A549 (cell line): Measurements from ENCODE around the gene WNT2B. TPM values are rescaled to one million over a fixed set of nuclear protein-coding genes. Genes with fewer than 3 reads are reported as not detected.

Experiments used
- ATAC-seq, 2 experiments: fragments of 200-7000 bp in 1 of 2; fragments of >200 bp in 1 of 2; cut with Nextera tagmentation in 1 of 2; cut with Tn5 transposase in 1 of 2; 3 replicates each; pipeline versions ENCODE4 v1.8.0 to v1.9.1; 2018 to 2020; ENCODE audit warnings: mild to moderate bottlenecking in 1 of 2, moderate library complexity in 1 of 2
- CTCF ChIA-PET: fragments of 300-600 bp; sonication (Branson Sonifier 250); formaldehyde crosslinking; extraction: SDS; loops from one replicate; lab custom pipeline; 2021; ENCODE audit warnings: antibody characterized with exemption, inconsistent platforms; lab: Yijun Ruan, JAX
- POLR2A ChIA-PET: fragments of 350-600 bp; formaldehyde crosslinking; extraction: SDS; loops from one replicate; lab custom pipeline; 2021; ENCODE audit warnings: antibody characterized with exemption, inconsistent platforms; lab: Yijun Ruan, JAX
- DNase-seq, 2 experiments: peaks; one replicate each; pipeline versions ENCODE4 v3.0.0 to v3.0.0-alpha.2; 2011 to 2016; ENCODE audit warnings: low read depth in 1 of 2, low spot score in 1 of 2
- FAIRE-seq: peaks from 2 replicates; lab custom pipeline; 2011; peaks lifted over from hg19 to GRCh38; lab: Jason Lieb, UNC
- H3K27ac ChIP-seq, 2 experiments: fragments of >200 bp; sonication (Bioruptor Twin); formaldehyde crosslinking; 3 replicates each; pipeline ENCODE4 v1.5.1; 2016 to 2017
- H3K4me1 ChIP-seq: fragments of >200 bp; sonication (Bioruptor Twin); formaldehyde crosslinking; 3 replicates; pipeline ENCODE4 v1.6.1; 2016
- H3K4me2 ChIP-seq: fragments of >200 bp; sonication (Bioruptor Twin); formaldehyde crosslinking; 3 replicates; pipeline ENCODE4 v1.6.1; 2016
- H3K4me3 ChIP-seq: fragments of >200 bp; sonication (Bioruptor Twin); formaldehyde crosslinking; 3 replicates; pipeline ENCODE4 v1.5.1; 2016
- H3K9me3 ChIP-seq: fragments of >200 bp; sonication (Bioruptor Twin); formaldehyde crosslinking; 3 replicates; pipeline ENCODE4 v1.6.1; 2016
- EHMT2 ChIP-seq: fragments of 200-600 bp; sonication (generic); IDR thresholded peaks from 2 replicates; pipeline ENCODE4 v1.6.1; 2016; ENCODE audit warnings: antibody characterized with exemption, low read depth, mild to moderate bottlenecking, moderate library complexity
- HOXB5 ChIP-seq: fragments of 250-450 bp; sonication (Bioruptor Pico); IDR thresholded peaks from 2 replicates; pipeline ENCODE4 v1.5.0; 2020; ENCODE audit warnings: mild to moderate bottlenecking, moderate library complexity
- KDM1A ChIP-seq: fragments of 200-600 bp; sonication (generic); IDR thresholded peaks from 2 replicates; pipeline ENCODE4 v1.6.1; 2016; ENCODE audit warnings: low read depth, mild to moderate bottlenecking
- NFE2L2 ChIP-seq: fragments of 150-350 bp; conservative IDR thresholded peaks from 2 replicates; pipeline ENCODE4 v1.6.1; 2014; ENCODE audit warnings: low read length
- NPAS2 ChIP-seq: fragments of 250-450 bp; sonication (Bioruptor Pico); IDR thresholded peaks from 2 replicates; pipeline ENCODE4 v1.8.0; 2022; ENCODE audit warnings: mild to moderate bottlenecking, moderate library complexity, borderline replicate concordance
- POLR2AphosphoS2 ChIP-seq: conservative IDR thresholded peaks from 2 replicates; pipeline ENCODE4 v1.6.1; 2012; ENCODE audit warnings: low read length, improper control_type of control experiment, inconsistent platforms
- RCOR1 ChIP-seq: fragments of 150-350 bp; IDR thresholded peaks from 2 replicates; pipeline ENCODE4 v1.6.1; 2014; ENCODE audit warnings: antibody characterized with exemption, low read length, low read depth
- RNF2 ChIP-seq: fragments of 200-600 bp; sonication (generic); IDR thresholded peaks from 2 replicates; pipeline ENCODE4 v1.6.1; 2016; ENCODE audit warnings: low read depth, mild to moderate bottlenecking, antibody characterized with exemption, moderate library complexity, borderline replicate concordance
- SREBF2 ChIP-seq: fragments of 450-650 bp; IDR thresholded peaks from 2 replicates; pipeline ENCODE4 v1.6.1; 2014; ENCODE audit warnings: mild to moderate bottlenecking, moderate library complexity
- ZC3H11A ChIP-seq: fragments of 450-650 bp; IDR thresholded peaks from 2 replicates; pipeline ENCODE4 v1.6.1; 2014; ENCODE audit warnings: antibody characterized with exemption, mild to moderate bottlenecking
- WGBS: methylation state at CpG from one replicate; pipeline ENCODE4 v1.1.6; 2017; ENCODE audit errors: missing lambda C conversion rate; 5-methylcytosine and 5-hydroxymethylcytosine counted together
- polyA plus RNA-seq, 4 experiments: library from polyadenylated mRNA; depleted of rRNA in 3 of 4; stranded (reverse); fragments of >200 nt; fragmentation: RNase III in 1 of 4; extraction: RNeasy Plus Mini Kit Qiagen cat#74134 plus additional on column Dnase treatment in 1 of 4; gene quantifications; 2 replicates in 3 of 4; 3 replicates in 1 of 4; pipeline ENCODE4 v1.2.3, GENCODE V29; 2011 to 2017
- TF ChIP-seq, protein P1 (sequence below): fragments of 250-450 bp; sonication (Bioruptor Pico); IDR thresholded peaks from 2 replicates; pipeline ENCODE4 v1.5.0; 2021; ENCODE audit warnings: mild to moderate bottlenecking, moderate library complexity, borderline replicate concordance
- TF ChIP-seq, protein P2 (sequence below): IDR thresholded peaks from 2 replicates; pipeline ENCODE4 v1.6.1; 2012
- TF ChIP-seq, protein P3 (sequence below): IDR thresholded peaks from 2 replicates; pipeline ENCODE4 v1.6.1; 2012; ENCODE audit warnings: low read depth, borderline replicate concordance
- TF ChIP-seq, protein P4 (sequence below): fragments of 150-350 bp; IDR thresholded peaks from 2 replicates; pipeline ENCODE4 v1.6.1; 2014; ENCODE audit warnings: low read depth, mild to moderate bottlenecking, low read length
- TF ChIP-seq, protein P5 (sequence below): fragments of >200 bp; sonication (Bioruptor Twin); formaldehyde crosslinking; IDR thresholded peaks from 3 replicates; pipeline ENCODE4 v1.6.1; 2016

WNT2B gene
- polyA plus RNA-seq, 2 of the 4 experiments (the other 2 are of a cell fraction), result 0.26 to 0.28 TPM

DNA sequence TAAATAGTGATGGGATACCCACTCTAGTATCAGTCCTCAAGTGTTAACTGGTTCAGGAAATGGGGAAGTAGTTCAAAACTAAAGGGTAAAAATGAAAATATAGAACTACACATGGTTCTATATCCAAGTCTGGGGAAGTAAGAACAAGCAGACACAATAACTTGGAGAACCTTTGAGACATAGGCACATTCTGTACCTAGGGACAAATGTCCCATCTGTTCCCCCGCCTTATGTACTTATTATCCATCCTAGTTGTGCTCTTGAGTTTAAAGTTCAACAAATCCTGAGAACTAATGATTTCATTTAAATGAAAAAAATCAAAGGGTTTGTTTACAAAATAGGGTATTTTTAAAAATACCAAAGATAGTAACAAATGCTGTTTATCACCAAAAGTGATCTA, 32.5 kb downstream of the WNT2B start:
- TF ChIP-seq RNF2 (no peak), RCOR1 (no peak), SREBF2 (no peak), POLR2AphosphoS2 (no peak), ZC3H11A (no peak), EHMT2 (no peak), NFE2L2 (no peak), NPAS2 (CRISPR knock-in tag) (no peak), KDM1A (no peak), HOXB5 (CRISPR knock-in tag) (no peak)
- TF ChIP-seq, protein P1, sequence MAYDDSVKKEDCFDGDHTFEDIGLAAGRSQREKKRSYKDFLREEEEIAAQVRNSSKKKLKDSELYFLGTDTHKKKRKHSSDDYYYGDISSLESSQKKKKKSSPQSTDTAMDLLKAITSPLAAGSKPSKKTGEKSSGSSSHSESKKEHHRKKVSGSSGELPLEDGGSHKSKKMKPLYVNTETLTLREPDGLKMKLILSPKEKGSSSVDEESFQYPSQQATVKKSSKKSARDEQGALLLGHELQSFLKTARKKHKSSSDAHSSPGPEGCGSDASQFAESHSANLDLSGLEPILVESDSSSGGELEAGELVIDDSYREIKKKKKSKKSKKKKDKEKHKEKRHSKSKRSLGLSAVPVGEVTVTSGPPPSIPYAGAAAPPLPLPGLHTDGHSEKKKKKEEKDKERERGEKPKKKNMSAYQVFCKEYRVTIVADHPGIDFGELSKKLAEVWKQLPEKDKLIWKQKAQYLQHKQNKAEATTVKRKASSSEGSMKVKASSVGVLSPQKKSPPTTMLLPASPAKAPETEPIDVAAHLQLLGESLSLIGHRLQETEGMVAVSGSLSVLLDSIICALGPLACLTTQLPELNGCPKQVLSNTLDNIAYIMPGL (CRISPR knock-in tag), result no peak
- TF ChIP-seq, protein P2, sequence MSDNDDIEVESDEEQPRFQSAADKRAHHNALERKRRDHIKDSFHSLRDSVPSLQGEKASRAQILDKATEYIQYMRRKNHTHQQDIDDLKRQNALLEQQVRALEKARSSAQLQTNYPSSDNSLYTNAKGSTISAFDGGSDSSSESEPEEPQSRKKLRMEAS, result no peak
- TF ChIP-seq, protein P3, sequence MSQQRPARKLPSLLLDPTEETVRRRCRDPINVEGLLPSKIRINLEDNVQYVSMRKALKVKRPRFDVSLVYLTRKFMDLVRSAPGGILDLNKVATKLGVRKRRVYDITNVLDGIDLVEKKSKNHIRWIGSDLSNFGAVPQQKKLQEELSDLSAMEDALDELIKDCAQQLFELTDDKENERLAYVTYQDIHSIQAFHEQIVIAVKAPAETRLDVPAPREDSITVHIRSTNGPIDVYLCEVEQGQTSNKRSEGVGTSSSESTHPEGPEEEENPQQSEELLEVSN, result no peak
- TF ChIP-seq, protein P4, sequence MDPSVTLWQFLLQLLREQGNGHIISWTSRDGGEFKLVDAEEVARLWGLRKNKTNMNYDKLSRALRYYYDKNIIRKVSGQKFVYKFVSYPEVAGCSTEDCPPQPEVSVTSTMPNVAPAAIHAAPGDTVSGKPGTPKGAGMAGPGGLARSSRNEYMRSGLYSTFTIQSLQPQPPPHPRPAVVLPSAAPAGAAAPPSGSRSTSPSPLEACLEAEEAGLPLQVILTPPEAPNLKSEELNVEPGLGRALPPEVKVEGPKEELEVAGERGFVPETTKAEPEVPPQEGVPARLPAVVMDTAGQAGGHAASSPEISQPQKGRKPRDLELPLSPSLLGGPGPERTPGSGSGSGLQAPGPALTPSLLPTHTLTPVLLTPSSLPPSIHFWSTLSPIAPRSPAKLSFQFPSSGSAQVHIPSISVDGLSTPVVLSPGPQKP, result no peak
- TF ChIP-seq, protein P5, sequence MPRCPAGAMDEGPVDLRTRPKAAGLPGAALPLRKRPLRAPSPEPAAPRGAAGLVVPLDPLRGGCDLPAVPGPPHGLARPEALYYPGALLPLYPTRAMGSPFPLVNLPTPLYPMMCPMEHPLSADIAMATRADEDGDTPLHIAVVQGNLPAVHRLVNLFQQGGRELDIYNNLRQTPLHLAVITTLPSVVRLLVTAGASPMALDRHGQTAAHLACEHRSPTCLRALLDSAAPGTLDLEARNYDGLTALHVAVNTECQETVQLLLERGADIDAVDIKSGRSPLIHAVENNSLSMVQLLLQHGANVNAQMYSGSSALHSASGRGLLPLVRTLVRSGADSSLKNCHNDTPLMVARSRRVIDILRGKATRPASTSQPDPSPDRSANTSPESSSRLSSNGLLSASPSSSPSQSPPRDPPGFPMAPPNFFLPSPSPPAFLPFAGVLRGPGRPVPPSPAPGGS, result no peak
- H3K4me2 ChIP-seq, result no peak overlapping the region
- ChIA-PET POLR2A (no interaction called here), CTCF (interaction anchor here (1.0 kb wide), 1 partner anchor 39 kb away, joined by 3 read pairs; no protein-coding TSS in a partner anchor)
- no peak overlapping the region for H3K4me3 ChIP-seq
- no peaks in the 10 kb centered on the region for H3K9me3 ChIP-seq
- no peak overlapping the region for H3K27ac ChIP-seq
- DNase-seq (no peak), ATAC-seq (no peak), FAIRE-seq (no peak)
- peaks cover 29% of the 10 kb centered on the region for H3K4me1 ChIP-seq
- 94% methylated on average over 1 of the region's 1 CpG for WGBS

DNA sequence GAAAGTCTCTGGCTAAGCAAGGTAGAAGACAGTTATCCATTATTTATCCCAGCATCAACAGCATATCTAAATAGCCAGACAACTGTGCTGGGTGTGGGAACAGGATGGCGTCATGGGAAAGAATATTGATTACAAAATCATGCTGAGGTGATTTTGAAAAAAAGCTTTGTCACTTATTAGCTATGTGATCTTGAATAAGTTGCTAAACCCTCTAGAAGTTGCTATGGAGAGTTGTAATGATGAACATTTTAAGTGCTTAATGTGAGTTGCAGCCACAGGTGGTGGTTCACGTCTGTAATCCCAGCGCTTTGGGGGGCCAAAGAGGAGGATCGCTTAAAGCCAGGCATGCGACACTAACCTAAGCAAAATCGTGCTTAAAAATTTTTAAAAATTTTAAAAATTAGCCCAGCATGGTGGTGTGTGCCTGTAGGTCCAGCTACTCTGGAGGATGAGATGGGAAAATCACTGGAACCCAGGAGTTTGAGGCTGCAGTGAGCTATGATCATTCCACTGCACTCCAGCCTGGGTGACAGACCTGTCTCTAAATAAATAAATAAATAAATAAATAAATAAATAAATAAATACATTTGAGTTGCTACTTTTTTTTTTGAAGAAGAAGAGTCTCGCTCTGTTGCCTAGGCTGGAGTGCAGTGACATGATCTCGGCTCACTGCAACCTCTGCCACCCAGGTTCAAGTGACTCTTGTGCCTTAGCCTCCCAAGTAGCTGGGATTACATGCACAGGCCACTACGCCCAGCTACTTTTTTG, 33.6 kb downstream of the WNT2B start:
- no peak for ATAC-seq
- Histone ChIP-seq H3K27ac (peak overlapping the region; percentile 82 to 87; a peak in 4 of 6 replicates), H3K9me3 (no peaks in the 10 kb centered on the region), H3K4me1 (peaks cover 29% of the 10 kb centered on the region), H3K4me3 (no peak overlapping the region), H3K4me2 (no peak overlapping the region)
- DNase-seq, result no peak
- ChIA-PET CTCF (interaction anchor here (1.0 to 2.2 kb wide), 2 partner anchors 41 to 151 kb away, joined by 3 to 13 read pairs; no protein-coding TSS in a partner anchor), POLR2A (interaction anchor here (1.1 kb wide), 1 partner anchor 11 kb away, joined by 3 read pairs; no protein-coding TSS in a partner anchor)
- FAIRE-seq, result no peak
- TF ChIP-seq ZC3H11A, result peak; percentile 78
- no peak for TF ChIP-seq RNF2
- 92% methylated on average over 9 of the region's 9 CpGs for WGBS
